GM12865 (cell line): ENCODE measurements around the gene PPT2.

Experiments used
- DNase-seq: peaks from one replicate; pipeline ENCODE4 v3.0.0; 2010; ENCODE audit warnings: low read depth
- H3K4me3 ChIP-seq: 2 replicates; pipeline ENCODE4 v1.5.1; 2011; ENCODE audit warnings: mild to moderate bottlenecking, low read depth, low read length, control low read depth
- CTCF ChIP-seq: IDR thresholded peaks from 2 replicates; pipeline ENCODE4 v1.5.1; 2011; ENCODE audit warnings: low read length, control low read depth, low read depth, inconsistent platforms; ENCODE audit not compliant: insufficient read depth; ENCODE audit errors: missing control alignments

Gene PPT2

GRCh38 chr6:32164295-32164694 lies 10.4 kb downstream of the PPT2 start, which contains the start of gene EGFL8:
Gene EGFL8 (plus strand): TSS chr6:32164595. CDS start chr6:32166166, 1,571 bp downstream.
- DNase-seq: no peak
- H3K4me3 ChIP-seq: no peak within 1 kb of the TSS
- TF ChIP-seq CTCF: no peak

- DNase-seq: no peak
- no peak for TF ChIP-seq CTCF
- no peak overlapping the region for H3K4me3 ChIP-seq
Observed at GRCh38 chr6:32166411-32167061, 12.6 kb downstream of the PPT2 start.

GRCh38 chr6:32167154-32167760 lies 13.3 kb downstream of the PPT2 start:
- H3K4me3 ChIP-seq: no peak overlapping the region
- no peak for DNase-seq
- TF ChIP-seq CTCF: no peak

GRCh38 chr6:32167761-32168262 lies 13.9 kb downstream of the PPT2 start:
- TF ChIP-seq CTCF: no peak
- DNase-seq: no peak
- no peak overlapping the region for H3K4me3 ChIP-seq

- no peak for TF ChIP-seq CTCF
- DNase-seq: no peak
Observed at GRCh38 chr6:32168350-32168749, 14.4 kb downstream of the PPT2 start.

GRCh38 chr6:32168807-32169591 lies 15.1 kb downstream of the PPT2 start:
- H3K4me3 ChIP-seq: no peak overlapping the region
- TF ChIP-seq CTCF: no peak
- DNase-seq: no peak

More at GRCh38 chr6:32168350-32168749, 14.4 kb downstream of the PPT2 start:
- H3K4me3 ChIP-seq: no peak overlapping the region
